Endothelial cell of umbilical vein (primary cell): Measurements from ENCODE around the gene CNNM4. TPM values are rescaled to one million over a fixed set of nuclear protein-coding genes. Genes with fewer than 3 reads are reported as not detected.
A peak's percentile ranks its signal among the peaks of the same experiment; 100 is the strongest.

Source experiments
- BruUV-seq: library from RNA; stranded (reverse); fragments of 400-500 nt; replicated peaks from 2 replicates; lab custom pipeline; 2021; lab: Mats Ljungman, UMichigan
- CTCF ChIA-PET: fragments of 300-600, 350-600 bp; sonication (Branson Sonifier 250); formaldehyde crosslinking; loops from one replicate; lab custom pipeline; 2021; ENCODE audit warnings: antibody characterized with exemption, inconsistent platforms; lab: Charles Lee
- POLR2A ChIA-PET: fragments of 300-600, 350-600 bp; sonication (Branson Sonifier 250); formaldehyde crosslinking; loops from one replicate; lab custom pipeline; 2021; ENCODE audit warnings: antibody characterized with exemption, inconsistent platforms; lab: Charles Lee
- DNase-seq: peaks from one replicate; pipeline ENCODE4 v3.0.0-alpha.2; 2011; ENCODE audit warnings: low read depth, low spot score
- FAIRE-seq: peaks from 2 replicates; lab custom pipeline; 2011; peaks lifted over from hg19 to GRCh38; lab: Jason Lieb, UNC
- H2AFZ ChIP-seq: 2 replicates; pipeline ENCODE4 v1.6.0; 2012; ENCODE audit warnings: low read depth, low read length, control low read depth, inconsistent platforms
- H3K27ac ChIP-seq: 2 replicates; pipeline ENCODE4 v1.5.1; 2011; ENCODE audit warnings: low read depth, mild to moderate bottlenecking, control low read depth, low read length, moderate library complexity; ENCODE audit not compliant: insufficient read depth
- H3K27me3 ChIP-seq, 2 experiments: 2 replicates each; pipeline versions ENCODE4 v1.6.0 to v1.6.1; 2011; ENCODE audit warnings: low read length in 2 of 2, mixed read lengths in 1 of 2; ENCODE audit not compliant: control insufficient read depth in 2 of 2, insufficient read depth in 2 of 2
- H3K36me3 ChIP-seq, 2 experiments: 2 replicates in 1 of 2; 3 replicates in 1 of 2; pipeline ENCODE4 v1.5.1; 2011; ENCODE audit warnings: low read length in 2 of 2, mild to moderate bottlenecking in 1 of 2, moderate library complexity in 1 of 2; ENCODE audit not compliant: control insufficient read depth in 2 of 2, insufficient read depth in 2 of 2; ENCODE audit errors: extremely low read depth in 1 of 2
- H3K4me1 ChIP-seq: 3 replicates; pipeline ENCODE4 v1.5.1; 2011; ENCODE audit warnings: mild to moderate bottlenecking, low read length; ENCODE audit not compliant: control insufficient read depth, insufficient read depth; ENCODE audit errors: extremely low read depth
- H3K4me2 ChIP-seq: 2 replicates; pipeline ENCODE4 v1.6.1; 2011; ENCODE audit warnings: low read length, control low read depth, mixed read lengths; ENCODE audit not compliant: insufficient read depth
- H3K4me3 ChIP-seq, 3 experiments: fragments of 200-600 bp in 1 of 3; sonication (generic), shearing (Covaris generic) in 1 of 3; replicated peaks in 1 of 3; 2 replicates each; pipeline ENCODE4 v1.5.1; 2011 to 2016; ENCODE audit warnings: control low read depth in 3 of 3, low read length in 3 of 3, mild to moderate bottlenecking in 2 of 3, inconsistent platforms in 1 of 3, low read depth in 1 of 3, moderate library complexity in 1 of 3; ENCODE audit not compliant: insufficient read depth in 1 of 3
- H3K79me2 ChIP-seq: 2 replicates; pipeline ENCODE4 v1.6.0; 2012; ENCODE audit warnings: low read length, inconsistent platforms; ENCODE audit not compliant: control insufficient read depth, insufficient read depth
- H3K9ac ChIP-seq: replicated peaks from 2 replicates; pipeline ENCODE3; 2011; ENCODE audit warnings: low read length, control low read depth; ENCODE audit not compliant: insufficient read depth; ENCODE audit errors: extremely low read depth
- H3K9me1 ChIP-seq: replicated peaks from 3 replicates; pipeline ENCODE4 v1.6.0; 2011; ENCODE audit warnings: mild to moderate bottlenecking, low read length; ENCODE audit not compliant: control insufficient read depth, insufficient read depth; ENCODE audit errors: extremely low read depth
- H3K9me3 ChIP-seq: replicated peaks from 2 replicates; pipeline ENCODE4 v1.5.1; 2012; ENCODE audit warnings: low read length, inconsistent platforms; ENCODE audit not compliant: control insufficient read depth, insufficient read depth
- H4K20me1 ChIP-seq: replicated peaks from 2 replicates; pipeline ENCODE3; 2011; ENCODE audit warnings: mild to moderate bottlenecking, low read length; ENCODE audit not compliant: control insufficient read depth, insufficient read depth; ENCODE audit errors: extremely low read depth
- FOS ChIP-seq: IDR thresholded peaks from 2 replicates; pipeline ENCODE4 v1.6.1; 2011; ENCODE audit warnings: mild to moderate bottlenecking, low read length, moderate library complexity, borderline replicate concordance; ENCODE audit not compliant: insufficient read depth
- POLR2A ChIP-seq: IDR thresholded peaks from 2 replicates; pipeline ENCODE4 v1.6.1; 2012; ENCODE audit warnings: low read depth, mild to moderate bottlenecking, control low read depth, low read length
- dilution Hi-C: fragments of 300-500 bp; cut with MboI; formaldehyde crosslinking; loops from one replicate; pipeline ENCODE4 v1.15.0; 2019; ENCODE audit warnings: low sequenced_read_pairs; ENCODE audit not compliant: extremely low pct_ligation_motif_present
- intact Hi-C: fragments of 100-400 bp; cut with micrococcal nuclease; formaldehyde crosslinking; loops from one replicate; pipeline ENCODE4 v1.10.0; 2022
- polyA plus RNA-seq, 4 experiments: library from polyadenylated mRNA; depleted of rRNA in 3 of 4; stranded (reverse) in 3 of 4; unstranded in 1 of 4; fragments of >200 nt; gene quantifications; 2 replicates each; pipeline versions ENCODE4 v1.2.1 to v1.2.3, GENCODE V29; 2011 to 2012; ENCODE audit warnings: missing spikeins in 1 of 4
- total RNA-seq: library from RNA; stranded (reverse); gene quantifications from 2 replicates; pipeline ENCODE4 v1.2.3, GENCODE V29; 2021

CNNM4 gene
- total and polyA plus RNA-seq, 2 donors (not counting 3 experiments of a cell fraction or from before 2014, with no cell fraction given): 4.7 to 5.3 TPM

GRCh38 chr2:96813656-96814055 lies 53.0 kb downstream of the CNNM4 start:
- dilution Hi-C loops (no loop called here), intact Hi-C loops (no loop called here)
- H3K79me2 ChIP-seq: peaks cover 9% of the 10 kb centered on the region
- FAIRE-seq: no peak
- H3K36me3 ChIP-seq: no peaks in the 10 kb centered on the region
- no peak for DNase-seq
- peaks cover 13% of the 10 kb centered on the region for H3K4me1 ChIP-seq
- no peak overlapping the region for H3K4me2 ChIP-seq
- no peaks in the 10 kb centered on the region for H4K20me1 ChIP-seq
- H3K9ac ChIP-seq: no peak overlapping the region
- no peak overlapping the region for H2AFZ ChIP-seq
- BruUV-seq: no TSS peak
- TF ChIP-seq POLR2A: no peak
- no peak overlapping the region for H3K4me3 ChIP-seq
- no peak overlapping the region for H3K27ac ChIP-seq
- H3K9me1 ChIP-seq: no peaks in the 10 kb centered on the region
- POLR2A ChIA-PET: no interaction called here
- CTCF ChIA-PET: interaction anchor here (1.1 to 3.6 kb wide), 2 partner anchors 13 to 299 kb away, joined by 3 to 12 read pairs; partner anchors contain the start of gene ANKRD36
- no peaks in the 10 kb centered on the region for H3K27me3 ChIP-seq
- H3K9me3 ChIP-seq: no peaks in the 10 kb centered on the region

DNA sequence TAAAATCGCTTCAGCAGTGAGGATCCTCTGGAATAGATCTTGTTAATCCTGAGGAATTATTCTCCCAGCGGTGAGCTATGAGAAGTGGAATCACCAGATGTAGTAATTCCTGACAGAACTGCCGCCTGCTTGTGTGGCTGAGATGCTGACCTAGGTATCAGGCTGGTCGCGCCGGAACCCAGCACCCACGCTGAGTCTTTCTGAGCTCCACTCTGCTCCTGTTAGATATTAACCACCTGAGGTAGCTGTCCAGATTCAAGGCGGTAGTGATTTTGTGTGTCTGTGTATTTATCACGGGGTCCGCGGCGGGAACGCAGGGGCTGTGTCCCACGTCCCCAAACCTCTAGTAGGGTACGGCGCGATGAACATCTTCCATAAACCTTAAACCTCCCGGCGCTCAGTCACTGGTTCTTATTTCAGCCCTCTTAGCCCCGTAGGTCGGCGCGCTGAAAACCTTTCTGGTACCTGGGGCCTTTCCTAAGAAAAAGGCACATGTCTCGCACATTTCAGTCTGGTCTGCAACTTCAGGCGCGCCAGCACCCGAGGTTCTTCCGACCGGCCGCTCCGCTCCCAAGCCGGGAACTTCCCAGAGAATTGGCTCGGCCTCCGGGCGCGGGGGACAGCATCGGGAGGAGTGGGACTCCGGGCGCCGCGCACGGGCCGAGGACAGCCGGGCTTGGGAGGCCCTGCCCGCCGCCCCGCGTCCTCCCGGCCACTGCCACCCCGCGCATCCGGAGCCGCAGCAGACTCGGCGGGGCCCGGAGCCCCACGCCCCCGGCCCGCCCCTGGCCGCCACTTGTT lies 54.8 kb downstream of the CNNM4 start:
- DNase-seq (no peak), FAIRE-seq (no peak)
- dilution Hi-C loops (no loop called here), intact Hi-C loops (loop anchor here (1.0 to 2.0 kb wide), 5 partner anchors 43 to 279 kb away; partner anchors contain the start of genes ANKRD39, ARID5A, CNNM4 and KANSL3)
- Histone ChIP-seq H4K20me1 (no peaks in the 10 kb centered on the region), H3K27me3 (no peaks in the 10 kb centered on the region), H3K4me1 (peaks cover 13% of the 10 kb centered on the region), H3K9ac (peak overlapping the region; percentile 45), H3K9me3 (no peaks in the 10 kb centered on the region), H3K27ac (no peak overlapping the region), H3K79me2 (peaks cover 10% of the 10 kb centered on the region), H2AFZ (peak overlapping the region; percentile 97), H3K36me3 (no peaks in the 10 kb centered on the region), H3K4me2 (peak overlapping the region; percentile 94), H3K4me3 (peak overlapping the region; percentile 52 to 82 (median 75)), H3K9me1 (no peaks in the 10 kb centered on the region)
- no TSS peak for BruUV-seq
- POLR2A ChIA-PET: interaction anchor here (0.8 kb wide), 1 partner anchor 42 kb away, joined by 4 read pairs; the partner anchor contains the start of gene ANKRD39
- TF ChIP-seq FOS (no peak), POLR2A (peak; percentile 17)
- CTCF ChIA-PET: interaction anchor here (0.8 to 2.9 kb wide), 14 partner anchors 9 to 289 kb away, joined by 3 to 16 read pairs (median 5); partner anchors contain the start of gene ANKRD39
